Measurements from ENCODE around the gene SCRT2. TPM values are rescaled to one million over a fixed set of nuclear protein-coding genes. Genes with fewer than 3 reads are reported as not detected.

The SCRT2 gene
- total RNA-seq, 1 donor from 2014 or later = not detected

DNA sequence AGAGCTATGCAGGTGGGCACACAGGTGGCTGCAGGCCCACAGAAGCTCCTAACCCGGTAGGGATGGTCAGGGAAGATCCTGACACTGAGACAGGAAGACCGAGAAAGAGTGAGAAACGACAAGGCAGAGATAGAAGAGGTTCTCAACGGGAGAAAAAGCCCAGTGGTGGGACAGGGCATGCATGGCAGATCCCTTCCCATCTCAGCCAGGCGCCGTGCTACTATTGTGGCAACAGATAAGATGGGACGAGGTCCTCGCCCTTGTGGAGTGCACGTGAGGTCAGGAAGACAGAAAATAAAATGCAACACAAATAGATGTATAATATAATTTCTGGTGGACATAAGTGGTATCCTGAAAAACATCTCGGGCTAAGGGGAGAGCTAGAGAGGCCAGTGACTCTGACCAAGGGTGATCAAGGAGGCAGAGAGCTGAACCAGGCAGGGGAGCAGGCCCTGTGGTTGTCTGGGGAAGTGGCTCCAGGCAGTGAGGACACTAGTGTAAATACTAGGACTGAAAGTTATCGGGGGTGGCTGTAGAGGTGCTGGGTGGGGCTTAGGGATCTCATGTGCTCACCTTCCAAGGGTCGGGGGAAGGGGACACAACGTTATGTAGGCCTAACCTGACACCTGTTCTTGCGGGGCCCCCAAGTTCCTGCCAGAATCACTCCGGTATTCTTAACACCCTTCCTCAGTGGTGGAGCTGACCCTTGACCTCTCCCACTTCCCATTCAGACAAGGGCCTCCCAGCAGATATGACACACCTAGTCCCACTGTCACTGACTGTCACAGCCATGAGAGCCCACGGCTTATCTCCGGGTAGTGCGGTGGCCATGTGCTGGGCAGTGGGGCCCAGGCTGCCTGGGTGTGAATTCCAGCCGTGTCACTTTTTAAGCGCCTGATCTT lies 23.6 kb downstream of the SCRT2 start:
- peak overlapping the region; percentile 86 for H3K4me3 ChIP-seq
- peaks cover 54% of the 10 kb centered on the region for H3K4me1 ChIP-seq
- no peak for DNase-seq
- H3K27me3 ChIP-seq (ENCODE audit: low read depth) = no peaks in the 10 kb centered on the region
- TF ChIP-seq, protein P1, sequence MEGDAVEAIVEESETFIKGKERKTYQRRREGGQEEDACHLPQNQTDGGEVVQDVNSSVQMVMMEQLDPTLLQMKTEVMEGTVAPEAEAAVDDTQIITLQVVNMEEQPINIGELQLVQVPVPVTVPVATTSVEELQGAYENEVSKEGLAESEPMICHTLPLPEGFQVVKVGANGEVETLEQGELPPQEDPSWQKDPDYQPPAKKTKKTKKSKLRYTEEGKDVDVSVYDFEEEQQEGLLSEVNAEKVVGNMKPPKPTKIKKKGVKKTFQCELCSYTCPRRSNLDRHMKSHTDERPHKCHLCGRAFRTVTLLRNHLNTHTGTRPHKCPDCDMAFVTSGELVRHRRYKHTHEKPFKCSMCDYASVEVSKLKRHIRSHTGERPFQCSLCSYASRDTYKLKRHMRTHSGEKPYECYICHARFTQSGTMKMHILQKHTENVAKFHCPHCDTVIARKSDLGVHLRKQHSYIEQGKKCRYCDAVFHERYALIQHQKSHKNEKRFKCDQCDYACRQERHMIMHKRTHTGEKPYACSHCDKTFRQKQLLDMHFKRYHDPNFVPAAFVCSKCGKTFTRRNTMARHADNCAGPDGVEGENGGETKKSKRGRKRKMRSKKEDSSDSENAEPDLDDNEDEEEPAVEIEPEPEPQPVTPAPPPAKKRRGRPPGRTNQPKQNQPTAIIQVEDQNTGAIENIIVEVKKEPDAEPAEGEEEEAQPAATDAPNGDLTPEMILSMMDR (IDR thresholded peaks at IDR 0.05; ENCODE audit: borderline replicate concordance) = peak; percentile 14
- intact Hi-C loops (cut with micrococcal nuclease) = no loop called here
- peaks cover 6% of the 10 kb centered on the region for H3K9me3 ChIP-seq (replicated peaks)
- peaks cover 41% of the 10 kb centered on the region for H3K36me3 ChIP-seq
- H3K27ac ChIP-seq (replicated peaks) = peak overlapping the region; percentile 96

DNA sequence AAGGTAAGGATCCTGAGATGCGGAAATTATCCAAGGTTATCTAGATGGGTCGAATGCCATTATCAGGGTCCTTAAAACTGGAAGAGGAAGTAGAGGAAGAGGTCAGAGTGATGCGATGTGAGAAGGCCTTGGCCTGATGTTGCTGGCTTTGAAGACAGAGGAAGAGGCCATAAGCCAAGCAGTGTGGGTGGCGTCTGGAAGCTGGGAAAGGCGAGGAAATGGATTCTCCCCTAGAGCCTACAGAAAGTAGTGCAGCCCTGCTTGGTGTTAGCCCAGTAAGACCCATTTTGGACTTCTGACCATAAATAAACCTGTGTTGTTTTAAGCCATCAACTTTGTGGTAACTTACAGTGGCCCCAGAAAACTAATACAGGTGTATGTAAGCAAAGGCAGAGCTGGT lies 24.6 kb downstream of the SCRT2 start:
- no peak for DNase-seq
- peaks cover 64% of the 10 kb centered on the region for H3K4me1 ChIP-seq
- intact Hi-C loops (cut with micrococcal nuclease) = no loop called here
- H3K27ac ChIP-seq (replicated peaks) = peak overlapping the region; percentile 96
- no peaks in the 10 kb centered on the region for H3K27me3 ChIP-seq (ENCODE audit: low read depth)
- H3K4me3 ChIP-seq = peak overlapping the region; percentile 86
- TF ChIP-seq, protein P1 (IDR thresholded peaks at IDR 0.05; ENCODE audit: borderline replicate concordance) = peak; percentile 31
- peaks cover 6% of the 10 kb centered on the region for H3K9me3 ChIP-seq (replicated peaks)
- peaks cover 41% of the 10 kb centered on the region for H3K36me3 ChIP-seq

DNA sequence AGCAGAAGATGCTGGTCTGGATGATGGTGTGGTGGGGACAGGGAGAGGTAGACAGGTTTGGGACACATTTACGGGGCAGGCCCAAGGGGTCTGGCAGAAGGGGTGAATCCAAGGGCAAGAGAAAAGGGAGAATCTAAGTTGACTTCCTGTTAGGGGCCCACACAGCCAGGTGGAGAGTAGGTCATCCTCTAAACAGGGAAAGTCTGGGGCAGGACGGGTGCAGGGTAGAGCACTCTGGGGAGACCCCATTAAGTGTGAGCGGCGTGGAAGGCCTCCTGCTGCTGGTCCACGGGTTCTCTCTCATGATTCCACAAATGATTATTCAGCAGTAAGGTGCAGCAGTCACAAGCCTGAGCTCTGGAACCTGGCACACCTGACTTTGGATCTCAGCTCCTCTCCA lies 25.3 kb downstream of the SCRT2 start:
- no peaks in the 10 kb centered on the region for H3K27me3 ChIP-seq (ENCODE audit: low read depth)
- no peak overlapping the region for H3K4me3 ChIP-seq
- DNase-seq = no peak
- peaks cover 6% of the 10 kb centered on the region for H3K9me3 ChIP-seq (replicated peaks)
- TF ChIP-seq, protein P1 (IDR thresholded peaks at IDR 0.05; ENCODE audit: borderline replicate concordance) = no peak
- no peak overlapping the region for H3K27ac ChIP-seq (replicated peaks)
- H3K4me1 ChIP-seq = peaks cover 71% of the 10 kb centered on the region
- H3K36me3 ChIP-seq = peaks cover 41% of the 10 kb centered on the region
- intact Hi-C loops (cut with micrococcal nuclease) = no loop called here

DNA sequence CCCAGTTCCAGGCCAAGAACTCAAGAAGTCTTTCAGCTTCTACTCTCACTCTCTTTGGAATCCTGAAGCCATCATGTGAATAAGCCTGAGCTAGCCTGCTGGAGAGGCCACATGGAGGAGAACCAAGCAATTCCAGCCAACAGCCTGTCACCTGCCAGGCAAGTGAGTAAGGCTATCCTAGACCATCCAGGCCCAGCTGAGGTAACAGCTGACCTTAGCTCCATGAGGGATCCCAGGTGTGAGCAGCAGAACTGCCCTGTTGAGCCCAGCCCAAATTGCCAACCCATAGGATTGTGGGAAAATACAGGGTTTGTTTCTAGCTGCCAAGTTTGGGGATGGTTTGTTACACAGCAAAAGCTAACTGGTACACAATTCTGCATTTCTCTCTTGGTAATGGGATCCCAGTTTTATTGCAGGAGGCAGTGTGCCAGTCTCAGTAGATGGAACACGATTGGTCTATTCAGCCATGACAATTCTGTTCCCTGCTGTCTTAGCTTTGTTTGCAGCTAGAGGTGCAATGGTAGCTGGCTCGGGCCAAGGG lies 28.1 kb downstream of the SCRT2 start:
- intact Hi-C loops (cut with micrococcal nuclease) = loop anchor here (2.0 kb wide), 1 partner anchor 87 kb away; no protein-coding TSS in a partner anchor

DNA sequence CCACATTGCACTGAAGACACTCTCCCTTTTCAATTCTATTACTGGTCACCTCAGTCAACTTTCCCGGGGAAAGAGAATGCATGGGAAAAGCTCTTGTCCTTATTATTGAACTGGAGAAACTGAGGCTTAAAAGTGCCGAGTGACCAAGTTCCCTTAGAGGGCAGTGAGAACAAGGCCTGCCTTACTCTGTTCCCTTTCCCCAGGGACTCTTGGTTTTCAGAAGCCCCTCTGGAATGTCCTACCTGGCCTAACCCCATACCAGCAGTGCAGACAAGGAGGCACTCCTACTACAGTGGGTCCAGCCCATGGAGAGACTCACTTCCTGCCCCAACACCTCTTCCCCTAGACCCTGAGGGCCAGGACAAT lies 28.8 kb downstream of the SCRT2 start:
- intact Hi-C loops (cut with micrococcal nuclease) = loop anchor here (2.0 kb wide), 1 partner anchor 86 kb away; no protein-coding TSS in a partner anchor
- Histone ChIP-seq H3K9me3 (replicated peaks) (peaks cover 6% of the 10 kb centered on the region), H3K27me3 (ENCODE audit: low read depth) (no peaks in the 10 kb centered on the region), H3K4me3 (no peak overlapping the region), H3K4me1 (peaks cover 55% of the 10 kb centered on the region), H3K27ac (replicated peaks) (peak overlapping the region; percentile 66), H3K36me3 (peaks cover 41% of the 10 kb centered on the region)
- TF ChIP-seq, protein P1 (IDR thresholded peaks at IDR 0.05; ENCODE audit: borderline replicate concordance) = no peak
- DNase-seq = no peak

More for the DNA sequence above, 28.1 kb downstream of the SCRT2 start:
- H3K9me3 ChIP-seq (replicated peaks) = peaks cover 6% of the 10 kb centered on the region
- H3K4me1 ChIP-seq = peaks cover 60% of the 10 kb centered on the region
- H3K27me3 ChIP-seq (ENCODE audit: low read depth) = no peaks in the 10 kb centered on the region
- TF ChIP-seq, protein P1 (IDR thresholded peaks at IDR 0.05; ENCODE audit: borderline replicate concordance) = no peak
- H3K27ac ChIP-seq (replicated peaks) = peak overlapping the region; percentile 66
- DNase-seq = no peak
- no peak overlapping the region for H3K4me3 ChIP-seq
- H3K36me3 ChIP-seq = peaks cover 41% of the 10 kb centered on the region

Measured in left ventricle myocardium inferior (tissue), 1 donor.